DMS 273 (cell line): Measurements from ENCODE around the gene ATP2C1.

Source experiments
- DNase-seq: peaks from one replicate; lab custom pipeline; 2025; ENCODE audit not compliant: unreplicated experiment; lab: John Stamatoyannopoulos, UW

ATP2C1 gene

GRCh38 chr3:130894130-130894985, 474 bp downstream of the ATP2C1 start:
- peak; percentile 80 for DNase-seq

GRCh38 chr3:130894986-130895280, 1.0 kb downstream of the ATP2C1 start:
- DNase-seq: peak; percentile 63

- DNase-seq: peak; percentile 19
These were observed 2.0 kb downstream of the ATP2C1 start for GRCh38 chr3:130895690-130896488.

GRCh38 chr3:130897316-130897715, 3.4 kb downstream of the ATP2C1 start:
- no peak for DNase-seq

GRCh38 chr3:130900959-130901358, 7.1 kb downstream of the ATP2C1 start:
- DNase-seq: no peak

- DNase-seq: no peak
These were observed 7.8 kb downstream of the ATP2C1 start for GRCh38 chr3:130901463-130902204.

- no peak for DNase-seq
These were observed 9.6 kb downstream of the ATP2C1 start for GRCh38 chr3:130903412-130903908.

GRCh38 chr3:130904491-130904890, 10.6 kb downstream of the ATP2C1 start:
- no peak for DNase-seq

- DNase-seq: peak; percentile 20
These were observed 11.7 kb downstream of the ATP2C1 start for GRCh38 chr3:130905551-130905950.

- no peak for DNase-seq
These were observed 12.6 kb downstream of the ATP2C1 start for GRCh38 chr3:130906374-130906995.

GRCh38 chr3:130907500-130907899, 13.6 kb downstream of the ATP2C1 start:
- no peak for DNase-seq

- DNase-seq: no peak
These were observed 14.1 kb downstream of the ATP2C1 start for GRCh38 chr3:130907966-130908365.

GRCh38 chr3:130915567-130916292, 21.8 kb downstream of the ATP2C1 start:
- no peak for DNase-seq

- DNase-seq: peak; percentile 33
These were observed 22.8 kb downstream of the ATP2C1 start for GRCh38 chr3:130916507-130917167.

GRCh38 chr3:130918328-130918727, 24.4 kb downstream of the ATP2C1 start:
- no peak for DNase-seq

- no peak for DNase-seq
These were observed 31.7 kb downstream of the ATP2C1 start for GRCh38 chr3:130925628-130926027.

GRCh38 chr3:130926504-130926903, 32.6 kb downstream of the ATP2C1 start:
- DNase-seq: no peak

GRCh38 chr3:130929804-130930203, 35.9 kb downstream of the ATP2C1 start:
- no peak for DNase-seq

GRCh38 chr3:130932979-130933378, 39.1 kb downstream of the ATP2C1 start:
- no peak for DNase-seq
